Neural crest cell (in vitro differentiated cells): ENCODE data around the gene CDH5. TPM values are rescaled to one million over a fixed set of nuclear protein-coding genes. Genes with fewer than 3 reads are reported as not detected.

Experiments used
- DNase-seq: peaks from one replicate; pipeline ENCODE4 v3.0.0; 2021; ENCODE audit warnings: low read depth, mixed read lengths, low spot score
- H3K27ac Mint-ChIP-seq: one replicate; pipeline ENCODE4 v1.8.0; 2021; ENCODE audit warnings: mild to moderate bottlenecking, mixed read lengths; ENCODE audit not compliant: unreplicated experiment
- H3K27me3 Mint-ChIP-seq: 2 replicates; pipeline ENCODE4 v1.8.0; 2021; ENCODE audit warnings: low read depth, mild to moderate bottlenecking, mixed read lengths
- H3K36me3 Mint-ChIP-seq: 2 replicates; pipeline ENCODE4 v1.8.0; 2021; ENCODE audit warnings: low read depth, mild to moderate bottlenecking, mixed read lengths
- H3K4me1 Mint-ChIP-seq: 2 replicates; pipeline ENCODE4 v1.8.0; 2021; ENCODE audit warnings: mixed read lengths
- H3K4me3 Mint-ChIP-seq: one replicate; pipeline ENCODE4 v1.8.0; 2021; ENCODE audit warnings: mild to moderate bottlenecking, mixed read lengths
- H3K9me3 Mint-ChIP-seq: 2 replicates; pipeline ENCODE4 v1.8.0; 2021; ENCODE audit warnings: mixed read lengths
- total RNA-seq: library from RNA; stranded (reverse); gene quantifications from 2 replicates; pipeline ENCODE4 v1.2.1, GENCODE V29; 2021
- TF ChIP-seq, protein P1 (sequence below): fragments of 200-600 bp; sonication (generic); conservative IDR thresholded peaks from 2 replicates; pipeline ENCODE4 v1.5.0; 2021; ENCODE audit warnings: antibody characterized with exemption, mild to moderate bottlenecking

CDH5 gene
- total RNA-seq, 1 donor from 2014 or later: 0.56 TPM

DNA sequence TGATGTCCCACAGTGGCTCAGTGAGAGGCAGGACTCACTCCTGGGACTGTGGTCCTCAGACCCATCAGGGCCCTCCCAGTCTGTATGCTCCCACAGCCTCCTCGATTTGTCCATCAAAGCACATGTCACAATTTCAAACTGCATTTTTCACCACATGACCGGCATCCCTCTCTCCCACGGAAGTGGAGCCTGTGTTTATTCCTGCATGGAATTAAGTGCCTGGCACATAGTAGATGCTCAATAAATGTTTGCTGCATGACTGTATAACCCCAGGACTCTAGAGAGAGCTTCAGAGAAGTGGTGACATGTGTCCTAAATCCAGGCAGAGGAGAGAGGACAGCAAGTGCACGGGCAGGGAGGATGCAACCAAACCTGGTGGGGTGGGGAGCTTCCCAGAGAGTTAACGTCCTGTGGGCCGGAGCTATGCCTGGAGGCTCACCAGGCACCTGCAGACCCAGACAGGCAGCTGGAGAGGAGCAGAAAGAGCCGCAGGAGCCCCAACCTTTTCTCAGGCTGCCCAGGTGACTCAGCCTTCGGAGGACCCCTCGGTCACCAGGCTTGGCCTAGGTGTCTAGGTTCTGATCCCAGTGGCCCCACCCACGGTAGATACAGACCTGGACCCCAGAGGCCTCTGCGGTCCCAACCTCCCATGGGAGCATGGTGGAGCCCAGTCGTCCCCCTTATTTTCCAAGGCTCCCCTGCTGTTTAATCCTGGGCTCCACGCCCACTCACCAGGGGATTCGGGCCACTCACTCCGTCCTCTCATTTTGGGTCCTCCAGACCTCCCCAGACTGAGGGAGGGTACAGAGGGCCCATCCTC is 5.8 kb downstream of the CDH5 start:
- Mint-ChIP-seq H3K9me3 (no peaks in the 10 kb centered on the region), H3K27me3 (no peaks in the 10 kb centered on the region), H3K27ac (no peak overlapping the region), H3K36me3 (no peaks in the 10 kb centered on the region), H3K4me3 (no peak overlapping the region), H3K4me1 (peaks cover 16% of the 10 kb centered on the region)
- DNase-seq: no peak
- TF ChIP-seq, protein P1, sequence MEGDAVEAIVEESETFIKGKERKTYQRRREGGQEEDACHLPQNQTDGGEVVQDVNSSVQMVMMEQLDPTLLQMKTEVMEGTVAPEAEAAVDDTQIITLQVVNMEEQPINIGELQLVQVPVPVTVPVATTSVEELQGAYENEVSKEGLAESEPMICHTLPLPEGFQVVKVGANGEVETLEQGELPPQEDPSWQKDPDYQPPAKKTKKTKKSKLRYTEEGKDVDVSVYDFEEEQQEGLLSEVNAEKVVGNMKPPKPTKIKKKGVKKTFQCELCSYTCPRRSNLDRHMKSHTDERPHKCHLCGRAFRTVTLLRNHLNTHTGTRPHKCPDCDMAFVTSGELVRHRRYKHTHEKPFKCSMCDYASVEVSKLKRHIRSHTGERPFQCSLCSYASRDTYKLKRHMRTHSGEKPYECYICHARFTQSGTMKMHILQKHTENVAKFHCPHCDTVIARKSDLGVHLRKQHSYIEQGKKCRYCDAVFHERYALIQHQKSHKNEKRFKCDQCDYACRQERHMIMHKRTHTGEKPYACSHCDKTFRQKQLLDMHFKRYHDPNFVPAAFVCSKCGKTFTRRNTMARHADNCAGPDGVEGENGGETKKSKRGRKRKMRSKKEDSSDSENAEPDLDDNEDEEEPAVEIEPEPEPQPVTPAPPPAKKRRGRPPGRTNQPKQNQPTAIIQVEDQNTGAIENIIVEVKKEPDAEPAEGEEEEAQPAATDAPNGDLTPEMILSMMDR: no peak

DNA sequence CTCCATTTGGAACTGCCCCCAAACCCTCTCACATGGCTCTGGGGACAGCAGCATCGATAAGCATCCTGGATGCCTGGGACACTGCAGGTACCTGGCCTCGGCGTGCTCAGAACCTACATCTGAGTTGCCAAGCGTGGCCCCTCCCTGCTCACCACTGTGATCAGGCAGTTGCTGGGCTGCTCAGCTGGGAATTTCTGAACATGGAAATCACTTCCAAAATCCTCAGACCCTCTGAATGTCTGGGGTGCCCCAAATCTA is 6.3 kb downstream of the CDH5 start:
- Mint-ChIP-seq H3K4me1 (peaks cover 16% of the 10 kb centered on the region), H3K4me3 (no peak overlapping the region), H3K9me3 (no peaks in the 10 kb centered on the region), H3K27me3 (no peaks in the 10 kb centered on the region), H3K36me3 (no peaks in the 10 kb centered on the region), H3K27ac (no peak overlapping the region)
- no peak for DNase-seq
- TF ChIP-seq, protein P1: no peak

DNA sequence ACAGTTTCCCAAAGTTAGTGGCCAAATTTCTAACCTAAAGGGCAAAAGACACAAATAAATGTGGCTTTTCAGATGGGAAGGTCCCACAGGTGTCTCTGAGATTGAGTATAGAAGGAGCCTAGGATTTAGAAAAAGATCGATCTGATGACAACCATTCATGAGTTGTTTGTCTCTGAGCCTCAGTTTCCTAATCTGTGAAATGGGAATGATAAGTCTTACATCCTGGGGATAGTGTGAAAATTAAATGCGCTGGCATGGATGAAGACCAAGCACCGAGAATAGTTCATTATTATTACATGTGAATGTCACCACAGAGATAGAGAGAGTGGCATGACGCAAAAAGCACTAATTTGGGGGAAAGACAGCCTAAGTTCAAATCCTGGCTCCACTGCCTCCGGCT is 7.2 kb downstream of the CDH5 start:
- no peak for DNase-seq
- Mint-ChIP-seq H3K9me3 (no peaks in the 10 kb centered on the region), H3K4me3 (no peak overlapping the region), H3K4me1 (peaks cover 14% of the 10 kb centered on the region), H3K27me3 (no peaks in the 10 kb centered on the region), H3K27ac (no peak overlapping the region), H3K36me3 (no peaks in the 10 kb centered on the region)
- TF ChIP-seq, protein P1: no peak

DNA sequence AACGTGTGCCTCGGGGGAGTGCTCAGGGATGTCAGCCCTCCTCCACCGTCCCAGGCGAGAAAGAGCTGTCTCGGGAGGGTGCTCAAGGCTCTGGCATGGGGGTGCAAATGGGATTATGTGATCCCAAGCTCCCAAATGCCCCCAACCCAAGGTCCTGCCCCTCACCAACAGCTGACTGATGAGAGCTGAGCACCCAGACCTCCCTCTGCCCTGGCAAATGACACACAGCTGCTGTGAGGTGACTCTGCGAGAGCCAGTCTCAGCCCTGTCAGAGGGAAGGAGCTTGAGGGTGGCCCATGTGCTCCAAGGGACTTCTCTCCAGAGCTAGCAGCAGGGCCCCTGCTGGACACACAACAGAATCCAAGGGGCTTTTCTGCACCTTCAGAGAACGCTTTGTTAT is 7.7 kb downstream of the CDH5 start:
- Mint-ChIP-seq H3K36me3 (no peaks in the 10 kb centered on the region), H3K27me3 (no peaks in the 10 kb centered on the region), H3K27ac (no peak overlapping the region), H3K4me3 (no peak overlapping the region), H3K9me3 (no peaks in the 10 kb centered on the region), H3K4me1 (peaks cover 13% of the 10 kb centered on the region)
- TF ChIP-seq, protein P1: no peak
- no peak for DNase-seq

- H3K27me3 Mint-ChIP-seq: no peaks in the 10 kb centered on the region
- peaks cover 13% of the 10 kb centered on the region for H3K4me1 Mint-ChIP-seq
- TF ChIP-seq, protein P1: no peak
- H3K4me3 Mint-ChIP-seq: no peak overlapping the region
- H3K9me3 Mint-ChIP-seq: peaks cover 7% of the 10 kb centered on the region
- H3K36me3 Mint-ChIP-seq: peaks cover 3% of the 10 kb centered on the region
- DNase-seq: no peak
- H3K27ac Mint-ChIP-seq: no peak overlapping the region
Observed at GRCh38 chr16:66375451-66375850, 9.0 kb downstream of the CDH5 start.
